Stomach smooth muscle (tissue), 2 donors: Measurements from ENCODE around the gene ANKRD53.
"Not testable (repeated sequence)": the region's sequence is repeated elsewhere in the genome, so short reads cannot be mapped to it uniquely, and the experiment has no call there.

Experiments used
- H3K27ac ChIP-seq: one replicate; pipeline ENCODE4 v1.7.0; 2013; ENCODE audit warnings: mild to moderate bottlenecking, low read length, inconsistent platforms
- H3K27me3 ChIP-seq, 2 donors: one replicate each; pipeline ENCODE4 v1.7.0; 2013; ENCODE audit warnings: low read length in 2 of 2; ENCODE audit not compliant: insufficient read depth in 2 of 2, control insufficient read depth in 1 of 2
- H3K36me3 ChIP-seq, 2 donors: one replicate each; pipeline ENCODE4 v1.7.0; 2013; ENCODE audit warnings: low read length in 2 of 2; ENCODE audit not compliant: control insufficient read depth in 2 of 2, insufficient read depth in 2 of 2
- H3K4me1 ChIP-seq: one replicate; pipeline ENCODE4 v1.7.0; 2013; ENCODE audit warnings: low read length; ENCODE audit not compliant: control insufficient read depth, insufficient read depth
- H3K4me3 ChIP-seq, 2 donors: one replicate each; pipeline ENCODE4 v1.7.0; 2013; ENCODE audit warnings: low read length in 2 of 2
- H3K9ac ChIP-seq, 2 donors: one replicate each; pipeline ENCODE4 v1.7.0; 2013; ENCODE audit warnings: low read length in 2 of 2, mild to moderate bottlenecking in 1 of 2
- H3K9me3 ChIP-seq, 2 donors: one replicate each; pipeline ENCODE4 v1.7.0; 2013; ENCODE audit warnings: low read length in 2 of 2; ENCODE audit not compliant: control insufficient read depth in 2 of 2
- donor health status: healthy.
- donor health status: Pancreatic carcinoma.

Gene ANKRD53

GRCh38 chr2:71023553-71024243 is 45.3 kb downstream of the ANKRD53 start:
- H3K4me1 ChIP-seq, H3K27ac ChIP-seq, H3K27me3 ChIP-seq, H3K9ac ChIP-seq, H3K4me3 ChIP-seq, H3K36me3 ChIP-seq, H3K9me3 ChIP-seq: not testable (repeated sequence)
